Activated B cell treated with CpG ODN at 0.5 μM for 24 hours (primary cell): ENCODE data around the gene COASY. TPM values are rescaled to one million over a fixed set of nuclear protein-coding genes. Genes with fewer than 3 reads are reported as not detected.

ENCODE experiments used
- ATAC-seq: fragments of 200-7000 bp; cut with Tn5 transposase; one replicate; pipeline ENCODE4 v1.10.0; 2021; ENCODE audit warnings: low read depth, mild to moderate bottlenecking, moderate library complexity
- CTCF ChIA-PET: fragments of 350-600 bp; sonication (Branson Sonifier 250); formaldehyde crosslinking; loops from one replicate; lab custom pipeline; 2021; ENCODE audit warnings: antibody characterized with exemption; lab: Charles Lee
- POLR2A ChIA-PET: fragments of 350-600 bp; sonication (Branson Sonifier 250); formaldehyde crosslinking; loops from one replicate; lab custom pipeline; 2021; ENCODE audit warnings: antibody characterized with exemption; lab: Charles Lee
- DNase-seq: peaks from one replicate; pipeline ENCODE4 v3.0.0; 2022
- H3K27ac Mint-ChIP-seq: one replicate; pipeline ENCODE4 v1.8.0; 2020; ENCODE audit warnings: mixed read lengths
- H3K27me3 Mint-ChIP-seq: one replicate; pipeline ENCODE4 v1.8.0; 2021; ENCODE audit warnings: mixed read lengths
- H3K36me3 Mint-ChIP-seq: one replicate; pipeline ENCODE4 v1.8.0; 2021; ENCODE audit warnings: low read depth, mixed read lengths
- H3K4me1 Mint-ChIP-seq: one replicate; pipeline ENCODE4 v1.8.0; 2021; ENCODE audit warnings: mixed read lengths
- H3K4me3 Mint-ChIP-seq: one replicate; pipeline ENCODE4 v1.8.0; 2020; ENCODE audit warnings: mild to moderate bottlenecking, mixed read lengths
- H3K9me3 Mint-ChIP-seq: one replicate; pipeline ENCODE4 v1.8.0; 2020; ENCODE audit warnings: mixed read lengths
- intact Hi-C: fragments of 100-400 bp; cut with micrococcal nuclease; formaldehyde crosslinking; loops from one replicate; pipeline ENCODE4 v1.15.1; 2024
- total RNA-seq: library from RNA; stranded (reverse); gene quantifications from 2 replicates; pipeline ENCODE4 v1.2.3, GENCODE V29; 2022
- TF ChIP-seq, protein P1 (sequence below): fragments of 200-600 bp; IDR thresholded peaks from one replicate; pipeline ENCODE4 v1.8.0; 2022; ENCODE audit warnings: antibody characterized with exemption, mild to moderate bottlenecking

COASY gene
- total RNA-seq, 1 donor from 2014 or later = 94.9 TPM

- Mint-ChIP-seq H3K4me3 (peak overlapping the region; percentile 93), H3K27me3 (no peaks in the 10 kb centered on the region), H3K9me3 (no peaks in the 10 kb centered on the region), H3K27ac (peak overlapping the region; percentile 56), H3K4me1 (peaks cover 45% of the 10 kb centered on the region), H3K36me3 (peaks cover 43% of the 10 kb centered on the region)
- ATAC-seq (no peak), DNase-seq (no peak)
- TF ChIP-seq, protein P1, sequence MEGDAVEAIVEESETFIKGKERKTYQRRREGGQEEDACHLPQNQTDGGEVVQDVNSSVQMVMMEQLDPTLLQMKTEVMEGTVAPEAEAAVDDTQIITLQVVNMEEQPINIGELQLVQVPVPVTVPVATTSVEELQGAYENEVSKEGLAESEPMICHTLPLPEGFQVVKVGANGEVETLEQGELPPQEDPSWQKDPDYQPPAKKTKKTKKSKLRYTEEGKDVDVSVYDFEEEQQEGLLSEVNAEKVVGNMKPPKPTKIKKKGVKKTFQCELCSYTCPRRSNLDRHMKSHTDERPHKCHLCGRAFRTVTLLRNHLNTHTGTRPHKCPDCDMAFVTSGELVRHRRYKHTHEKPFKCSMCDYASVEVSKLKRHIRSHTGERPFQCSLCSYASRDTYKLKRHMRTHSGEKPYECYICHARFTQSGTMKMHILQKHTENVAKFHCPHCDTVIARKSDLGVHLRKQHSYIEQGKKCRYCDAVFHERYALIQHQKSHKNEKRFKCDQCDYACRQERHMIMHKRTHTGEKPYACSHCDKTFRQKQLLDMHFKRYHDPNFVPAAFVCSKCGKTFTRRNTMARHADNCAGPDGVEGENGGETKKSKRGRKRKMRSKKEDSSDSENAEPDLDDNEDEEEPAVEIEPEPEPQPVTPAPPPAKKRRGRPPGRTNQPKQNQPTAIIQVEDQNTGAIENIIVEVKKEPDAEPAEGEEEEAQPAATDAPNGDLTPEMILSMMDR = no peak
- ChIA-PET POLR2A (interaction anchor here (0.9 to 4.7 kb wide), 7 partner anchors 9 to 797 kb away, joined by 3 to 23 read pairs (median 6); no protein-coding TSS in a partner anchor), CTCF (interaction anchor here (1.0 kb wide), 1 partner anchor 14 kb away, joined by 3 read pairs; the partner anchor contains the start of gene PSMC3IP)
- intact Hi-C loops = no loop called here
Observed at GRCh38 chr17:42563950-42564349, 2.0 kb downstream of the COASY start.

DNA sequence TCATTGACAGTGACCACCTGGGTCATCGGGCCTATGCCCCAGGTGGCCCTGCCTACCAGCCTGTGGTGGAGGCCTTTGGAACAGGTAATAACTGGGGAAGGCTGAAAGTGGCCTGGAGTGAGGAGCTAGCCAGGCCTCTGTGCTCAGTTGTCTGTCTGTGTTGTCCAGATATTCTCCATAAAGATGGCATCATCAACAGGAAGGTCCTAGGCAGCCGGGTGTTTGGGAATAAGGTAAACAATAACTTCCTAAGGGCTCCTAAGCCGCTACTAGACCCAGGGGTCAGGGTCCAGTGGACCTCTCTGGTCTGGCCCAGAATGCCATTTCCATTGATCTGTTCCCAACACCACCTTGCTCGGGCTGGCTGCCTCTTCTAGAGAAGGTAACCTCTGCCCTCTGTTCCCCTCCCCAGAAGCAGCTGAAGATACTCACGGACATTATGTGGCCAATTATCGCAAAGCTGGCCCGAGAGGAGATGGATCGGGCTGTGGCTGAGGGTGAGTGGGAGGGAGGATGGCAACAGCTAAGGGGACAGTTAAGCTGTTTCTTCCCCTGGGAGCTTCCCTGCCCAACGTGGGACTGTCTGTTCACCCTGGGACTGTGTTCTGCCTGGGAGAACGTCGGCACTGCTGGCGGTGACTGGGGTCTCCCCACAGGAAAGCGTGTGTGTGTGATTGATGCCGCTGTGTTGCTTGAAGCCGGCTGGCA, 3.0 kb downstream of the COASY start:
- Mint-ChIP-seq H3K4me3 (no peak overlapping the region), H3K9me3 (no peaks in the 10 kb centered on the region), H3K36me3 (peaks cover 54% of the 10 kb centered on the region), H3K4me1 (peaks cover 45% of the 10 kb centered on the region), H3K27ac (no peak overlapping the region), H3K27me3 (no peaks in the 10 kb centered on the region)
- TF ChIP-seq, protein P1 = no peak
- no peak for ATAC-seq
- intact Hi-C loops = no loop called here
- POLR2A ChIA-PET = interaction anchor here (0.6 to 4.7 kb wide), 6 partner anchors 10 to 796 kb away, joined by 4 to 62 read pairs (median 8); partner anchors contain the start of gene PSMC3IP
- CTCF ChIA-PET = interaction anchor here (0.9 to 1.0 kb wide), 2 partner anchors 13 to 14 kb away, joined by 3 read pairs; partner anchors contain the start of gene PSMC3IP
- DNase-seq = no peak

GRCh38 chr17:42565523-42566214, 3.7 kb downstream of the COASY start:
- ATAC-seq = no peak
- ChIA-PET POLR2A (interaction anchor here (0.6 to 4.7 kb wide), 6 partner anchors 11 to 259 kb away, joined by 5 to 62 read pairs (median 20); partner anchors contain the start of genes BECN1, NAGLU and PSMC3IP), CTCF (interaction anchor here (0.9 kb wide), 1 partner anchor 13 kb away, joined by 3 read pairs; no protein-coding TSS in a partner anchor)
- intact Hi-C loops = no loop called here
- Mint-ChIP-seq H3K36me3 (peaks cover 61% of the 10 kb centered on the region), H3K27me3 (no peaks in the 10 kb centered on the region), H3K9me3 (no peaks in the 10 kb centered on the region), H3K4me3 (peak overlapping the region; percentile 98), H3K4me1 (peaks cover 44% of the 10 kb centered on the region), H3K27ac (no peak overlapping the region)
- TF ChIP-seq, protein P1 = no peak
- no peak for DNase-seq

GRCh38 chr17:42566215-42566882, 4.4 kb downstream of the COASY start:
- intact Hi-C loops = no loop called here
- no peaks in the 10 kb centered on the region for H3K9me3 Mint-ChIP-seq
- no peaks in the 10 kb centered on the region for H3K27me3 Mint-ChIP-seq
- H3K27ac Mint-ChIP-seq = peak overlapping the region; percentile 95
- H3K36me3 Mint-ChIP-seq = peaks cover 67% of the 10 kb centered on the region
- CTCF ChIA-PET = no interaction called here
- H3K4me3 Mint-ChIP-seq = peak overlapping the region; percentile 98
- no peak for DNase-seq
- H3K4me1 Mint-ChIP-seq = peaks cover 42% of the 10 kb centered on the region
- TF ChIP-seq, protein P1 = no peak
- POLR2A ChIA-PET = interaction anchor here (0.8 to 4.7 kb wide), 11 partner anchors 11 to 749 kb away, joined by 3 to 62 read pairs (median 7); partner anchors contain the start of genes BECN1, NAGLU, PSMC3IP and STAT3
- ATAC-seq = no peak
